CD4-positive, alpha-beta T cell treated with Interleukin-17A for 4 hours (primary cell): ENCODE measurements around the gene AFAP1L2.

Experiments
- DNase-seq: peaks from one replicate; pipeline ENCODE4 v3.0.0-alpha.2; 2020; ENCODE audit warnings: mixed read lengths

Gene AFAP1L2

DNA sequence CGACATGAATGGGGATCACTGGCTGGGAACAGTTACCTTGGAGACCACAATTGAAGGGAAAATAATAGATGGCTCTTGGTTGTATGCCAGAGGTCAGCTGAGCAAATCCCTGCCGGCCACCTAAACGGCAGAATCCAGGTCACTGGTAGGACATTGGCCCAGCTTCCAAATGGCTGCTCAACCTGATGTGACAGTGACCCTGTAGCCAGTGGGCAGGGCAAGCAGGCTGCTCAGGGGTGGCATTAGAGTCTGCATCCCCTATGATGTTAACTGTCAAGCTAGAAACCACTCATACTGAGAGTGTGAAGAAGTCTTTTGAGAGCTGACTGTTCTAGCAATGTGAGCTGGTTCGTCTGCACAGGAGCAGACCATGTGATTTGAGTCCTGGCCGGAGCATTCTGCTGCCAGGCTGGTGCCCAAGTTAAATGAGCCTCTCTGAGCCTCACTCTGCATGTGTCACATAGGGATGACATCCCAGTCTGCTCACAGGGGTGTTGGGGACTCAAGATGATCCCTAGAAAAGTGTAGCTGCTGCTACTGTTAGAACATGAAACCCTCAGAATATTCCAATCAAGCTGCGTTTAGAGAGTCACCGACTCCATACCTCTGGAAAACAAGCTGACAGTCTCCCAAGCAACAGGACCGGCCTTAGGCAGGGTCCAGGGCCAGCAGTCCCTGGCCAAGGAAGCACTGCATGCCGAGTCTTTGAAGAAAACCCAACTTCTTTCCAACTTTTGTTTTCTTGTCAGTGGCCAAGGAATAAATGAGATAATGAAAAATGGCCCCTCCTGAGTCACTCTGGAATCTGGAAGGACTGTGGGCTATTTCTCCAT lies 95.6 kb downstream of the AFAP1L2 start:
- DNase-seq, result no peak

DNA sequence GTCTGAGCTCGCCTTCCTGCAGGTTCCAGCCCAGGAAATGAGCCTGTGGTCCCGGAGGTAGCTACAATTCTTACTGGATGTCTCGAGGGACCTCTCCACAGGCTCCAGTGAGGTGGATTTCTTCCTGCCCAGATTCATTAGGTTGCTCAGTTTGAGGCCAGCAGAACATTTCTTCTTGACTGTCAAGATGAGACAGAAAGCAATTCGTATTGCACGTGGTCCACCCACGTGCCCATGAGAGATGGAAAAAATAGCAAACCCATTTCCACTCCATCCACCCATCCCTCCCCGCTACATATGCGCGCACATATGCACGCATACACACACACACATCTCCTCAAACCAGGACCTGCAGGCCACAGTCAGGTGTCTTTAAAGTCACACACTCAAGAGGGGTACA lies 96.6 kb downstream of the AFAP1L2 start:
- DNase-seq, result no peak

DNA sequence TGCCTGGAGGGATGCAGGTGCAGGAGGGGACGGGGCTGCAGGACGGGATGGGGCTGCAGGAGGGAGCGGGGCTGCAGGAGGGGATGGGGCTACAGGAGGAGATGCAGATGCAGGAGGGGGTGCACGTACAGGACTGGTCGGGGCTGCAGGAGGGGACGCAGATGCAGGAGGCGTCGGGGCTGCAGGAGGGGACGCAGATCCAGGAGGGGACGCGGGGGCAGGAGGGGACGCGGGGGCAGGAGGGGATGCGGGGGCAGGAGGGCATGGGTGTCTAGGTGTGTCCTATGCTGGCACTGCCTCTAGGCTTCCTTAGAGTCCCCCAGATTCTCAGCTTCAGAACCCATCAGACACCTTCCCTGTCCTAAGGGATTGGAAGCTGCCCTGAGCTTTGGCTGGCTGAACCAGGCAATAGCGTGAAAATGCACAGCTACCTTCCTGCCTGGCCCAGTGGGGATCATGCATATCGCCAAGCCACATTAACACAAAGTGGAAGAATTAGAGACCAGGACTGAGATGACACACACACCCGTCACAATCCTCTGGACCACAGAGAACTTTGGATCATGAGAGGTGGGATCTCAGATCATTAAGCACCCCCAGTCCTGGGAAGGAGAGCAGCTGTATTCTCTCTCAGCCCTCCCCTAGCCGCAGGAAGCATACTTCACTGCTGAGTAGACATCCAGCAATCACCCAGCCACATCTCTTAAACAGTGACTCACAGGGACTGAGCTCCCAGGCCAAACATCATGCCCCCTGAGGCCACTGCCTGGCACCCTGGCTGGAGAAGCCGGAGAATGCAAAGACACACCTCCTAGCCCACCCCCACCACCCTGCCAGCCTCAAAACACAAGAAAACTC lies 98.0 kb downstream of the AFAP1L2 start:
- no peak for DNase-seq

DNA sequence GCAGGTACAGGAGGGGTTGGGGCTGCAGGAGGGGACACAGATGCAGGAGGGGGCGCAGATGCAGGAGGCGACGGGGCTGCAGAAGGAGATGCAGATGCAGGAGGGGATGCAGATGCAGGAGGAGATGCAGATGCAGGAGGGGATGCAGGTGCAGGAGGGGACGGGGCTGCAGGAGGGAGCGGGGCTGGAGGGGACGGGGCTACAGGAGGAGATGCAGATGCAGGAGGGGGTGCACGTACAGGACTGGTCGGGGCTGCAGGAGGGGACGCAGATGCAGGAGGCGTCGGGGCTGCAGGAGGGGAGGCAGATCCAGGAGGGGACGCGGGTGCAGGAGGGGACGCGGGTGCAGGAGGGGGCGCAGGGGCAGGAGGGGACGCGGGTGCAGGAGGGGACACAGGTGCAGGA lies 98.8 kb downstream of the AFAP1L2 start:
- no peak for DNase-seq

DNA sequence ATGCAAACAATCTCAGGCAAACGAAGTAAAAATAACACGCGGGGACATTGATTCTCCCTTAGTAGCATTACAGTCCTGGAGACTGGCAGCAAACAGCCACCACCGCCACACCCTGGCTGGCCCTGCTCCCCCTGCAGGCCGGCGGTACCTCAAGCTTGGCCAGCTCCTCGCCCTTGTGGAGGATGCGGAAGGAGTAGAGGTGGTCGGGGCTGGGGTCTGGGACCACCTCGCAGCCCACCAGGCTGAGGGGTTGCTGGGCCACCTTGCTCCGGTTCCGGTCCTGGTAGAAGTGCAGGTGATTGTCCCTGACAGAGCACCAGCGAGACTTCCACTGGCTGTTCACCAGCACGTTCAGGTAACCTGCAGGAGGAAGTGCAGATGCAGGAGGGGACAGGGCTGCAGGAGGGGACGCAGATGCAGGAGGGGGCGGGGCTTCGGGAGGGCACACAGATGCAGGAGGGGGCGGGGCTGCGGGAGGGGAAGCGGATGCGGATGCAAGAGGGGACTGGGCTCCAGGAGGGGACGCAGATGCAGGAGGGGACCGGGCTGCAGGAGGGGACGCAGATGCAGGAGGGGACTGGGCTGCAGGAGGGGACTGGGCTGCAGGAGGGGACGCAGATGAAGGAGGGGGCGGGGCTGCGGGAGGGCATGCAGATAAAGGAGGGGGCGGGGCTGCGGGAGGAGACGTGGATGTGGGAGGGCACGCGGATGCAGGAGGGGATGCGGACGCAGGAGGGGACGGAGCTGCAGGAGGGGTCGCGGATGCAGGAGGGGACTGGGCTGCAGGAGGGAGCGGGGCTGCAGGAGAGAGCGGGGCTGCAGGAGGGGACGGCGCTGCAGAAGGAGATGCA lies 99.5 kb downstream of the AFAP1L2 start:
- peak; percentile 89 for DNase-seq

DNA sequence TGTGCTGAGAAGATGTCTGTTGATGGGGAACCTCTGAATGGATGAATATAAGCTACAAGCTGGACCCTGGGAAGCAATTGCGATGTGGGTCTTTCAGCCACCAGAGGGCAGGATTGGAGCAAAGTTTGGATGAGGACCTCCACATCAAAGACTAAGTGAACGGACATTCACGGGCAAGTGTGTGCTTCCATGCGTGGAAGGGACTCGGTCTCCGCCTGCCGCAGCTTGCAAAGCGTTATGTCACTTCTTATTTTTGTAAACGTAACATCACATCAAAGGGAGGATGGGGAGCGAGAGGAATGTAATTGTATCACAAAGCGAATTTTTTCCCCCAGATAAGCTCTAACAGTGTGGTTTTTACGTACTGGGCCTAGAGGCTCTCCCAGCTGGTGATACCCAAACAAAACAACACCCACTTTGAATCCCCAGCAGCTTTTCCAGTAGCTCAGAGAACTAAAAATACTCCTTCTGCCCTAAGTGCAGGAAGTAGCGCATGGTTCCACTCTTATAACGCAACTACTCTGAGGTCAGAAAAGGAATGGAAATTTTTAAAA lies 100.2 kb downstream of the AFAP1L2 start:
- DNase-seq, result peak; percentile 78

DNA sequence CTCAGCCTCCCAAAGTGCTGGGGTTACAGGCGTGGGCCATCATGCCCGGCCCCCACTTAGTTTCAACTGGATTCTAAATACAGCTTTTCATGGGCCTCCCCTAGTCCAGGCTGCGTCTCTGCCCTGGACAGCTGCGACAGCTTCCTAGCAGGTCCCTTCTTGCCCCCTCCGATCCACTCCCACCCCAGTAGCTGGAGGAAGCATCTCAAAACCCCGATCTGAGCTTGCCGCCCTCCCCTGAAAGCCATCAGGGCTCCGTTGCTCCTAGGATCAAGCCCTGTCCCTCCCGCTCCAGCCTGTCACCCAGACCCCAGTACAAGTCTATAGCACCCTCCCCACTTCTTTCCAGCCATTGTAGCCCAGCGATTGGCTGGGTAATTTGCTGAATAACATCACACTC lies 100.7 kb downstream of the AFAP1L2 start:
- no peak for DNase-seq

DNA sequence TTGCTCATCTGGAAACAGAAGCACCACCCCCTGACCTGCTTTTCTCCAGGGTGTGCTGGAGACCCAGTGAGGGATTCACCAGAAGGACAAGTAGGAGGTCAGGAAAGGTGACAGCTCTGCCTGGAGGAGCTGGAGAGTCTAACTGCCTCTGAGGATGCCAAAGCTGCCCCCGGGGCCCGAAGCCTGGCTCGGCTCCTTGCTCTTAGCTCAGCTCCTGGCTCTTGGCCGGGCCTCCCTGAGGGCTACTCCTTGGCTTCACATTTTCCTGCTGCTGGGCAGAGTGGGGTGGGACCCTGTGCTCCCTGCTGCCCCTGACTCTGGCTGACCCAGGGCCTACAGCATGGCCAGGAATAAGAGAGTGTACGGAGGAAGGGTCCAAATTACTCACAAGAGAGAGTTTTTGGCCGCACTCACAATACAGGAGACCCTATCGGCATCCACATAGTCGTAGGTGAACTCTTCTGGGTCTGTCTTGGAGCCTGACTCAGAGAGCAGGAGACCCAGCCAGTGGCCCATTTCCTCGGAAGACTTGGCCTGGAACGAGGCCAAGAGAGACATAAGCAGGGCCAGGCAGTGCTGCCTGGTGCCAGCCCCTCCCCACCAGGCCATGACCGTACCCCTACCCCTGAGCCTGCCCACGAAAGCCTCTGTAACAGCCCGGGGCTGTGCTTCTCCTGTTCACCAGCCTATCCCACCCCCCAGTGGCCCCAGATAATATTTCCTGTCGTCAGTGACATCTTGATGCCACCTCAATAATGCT lies 102.2 kb downstream of the AFAP1L2 start:
- no peak for DNase-seq

DNA sequence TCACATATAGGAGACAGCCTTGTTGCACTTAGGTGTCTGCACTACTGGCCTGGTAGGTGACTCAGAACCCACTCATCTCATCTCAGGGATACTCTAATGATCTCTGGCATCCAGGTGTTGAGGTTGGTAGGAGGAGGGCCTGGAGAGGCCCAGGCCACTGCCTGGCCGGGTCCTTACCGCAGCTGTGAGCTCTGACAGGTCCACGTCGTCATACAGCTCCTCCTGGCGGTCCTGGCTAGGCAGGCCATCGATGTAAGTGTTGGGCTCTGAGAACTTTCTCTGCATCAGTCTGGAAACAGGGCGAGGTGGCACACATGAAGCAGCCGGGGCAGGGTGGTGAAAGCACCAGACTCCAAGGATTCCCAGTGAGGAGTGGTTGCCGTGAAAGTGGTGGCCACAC lies 103.1 kb downstream of the AFAP1L2 start:
- DNase-seq, result no peak

DNA sequence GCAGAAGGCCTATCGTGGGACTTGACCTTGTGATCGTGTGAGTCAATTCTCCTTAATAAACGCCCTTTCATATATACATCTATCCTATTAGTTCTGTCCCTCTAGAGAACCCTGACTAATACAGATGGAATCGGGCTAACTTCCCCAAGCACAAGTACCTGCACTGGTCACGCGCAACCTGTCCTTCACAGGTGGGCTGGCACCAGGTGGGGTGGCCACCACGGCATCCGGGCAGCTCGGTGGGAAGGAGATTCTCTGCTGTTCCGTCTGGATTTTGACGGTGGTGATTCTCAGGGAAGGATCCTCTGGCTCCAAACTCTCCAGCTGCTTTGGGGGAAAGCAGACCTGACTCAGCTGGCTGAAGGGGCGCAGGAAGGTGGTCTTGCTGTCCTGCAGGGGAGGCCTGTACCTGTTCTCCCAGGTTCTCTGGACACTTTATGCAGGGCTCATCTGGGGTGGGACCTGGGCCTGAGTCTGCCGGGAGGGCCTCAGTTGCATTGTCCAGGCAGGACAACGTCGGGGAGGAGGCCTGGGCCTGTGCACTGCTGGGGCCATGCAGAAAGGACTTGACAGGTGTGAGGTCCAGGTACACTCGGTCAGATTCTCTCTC lies 104.2 kb downstream of the AFAP1L2 start:
- no peak for DNase-seq

DNA sequence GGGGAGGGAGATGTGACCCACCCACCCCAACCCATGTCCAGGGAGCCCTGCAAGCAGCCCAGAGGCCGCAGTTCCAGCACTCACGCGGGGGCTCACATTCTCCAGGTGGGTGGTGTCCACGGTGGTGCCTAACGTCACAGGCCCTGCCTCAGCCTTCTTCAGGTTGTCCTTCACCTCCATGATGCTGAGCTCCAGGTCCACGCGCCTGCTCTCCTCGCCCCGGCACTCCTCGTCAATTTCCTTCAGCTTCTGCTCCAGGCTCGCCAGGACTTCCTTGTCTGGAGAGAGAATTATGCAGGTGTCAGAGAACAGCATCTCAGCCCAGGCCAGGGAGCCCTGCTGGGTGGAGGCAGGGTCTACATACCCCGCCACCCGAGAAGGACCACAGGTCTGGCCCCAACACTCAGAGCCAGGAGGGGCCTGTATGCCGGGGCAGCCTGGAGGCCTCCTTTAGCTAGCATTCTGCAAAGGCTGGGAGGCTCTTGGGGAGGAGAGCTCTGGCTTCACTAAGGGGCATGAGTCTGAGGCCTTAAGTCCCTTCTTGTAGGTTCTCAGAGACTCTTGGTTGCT lies 107.1 kb downstream of the AFAP1L2 start:
- DNase-seq, result no peak

DNA sequence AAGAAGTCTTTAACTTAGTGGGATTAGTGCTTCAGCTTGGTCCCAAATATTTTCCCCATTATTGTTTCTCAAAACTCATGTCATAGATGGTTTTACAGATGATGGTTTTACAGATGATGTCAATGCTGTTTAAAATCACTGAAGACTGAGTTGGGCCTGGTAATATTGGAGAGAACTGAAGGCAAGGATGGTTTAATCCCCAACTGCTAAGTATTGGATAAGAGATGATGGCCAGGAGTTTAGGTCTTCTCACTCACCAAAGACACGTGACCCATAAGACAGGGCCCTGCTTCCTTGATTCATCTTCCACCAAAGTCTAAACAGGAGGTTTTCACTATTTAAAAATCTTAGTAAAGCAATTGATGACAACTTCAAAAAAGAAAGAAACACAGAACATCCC lies 108.9 kb downstream of the AFAP1L2 start:
- no peak for DNase-seq

DNA sequence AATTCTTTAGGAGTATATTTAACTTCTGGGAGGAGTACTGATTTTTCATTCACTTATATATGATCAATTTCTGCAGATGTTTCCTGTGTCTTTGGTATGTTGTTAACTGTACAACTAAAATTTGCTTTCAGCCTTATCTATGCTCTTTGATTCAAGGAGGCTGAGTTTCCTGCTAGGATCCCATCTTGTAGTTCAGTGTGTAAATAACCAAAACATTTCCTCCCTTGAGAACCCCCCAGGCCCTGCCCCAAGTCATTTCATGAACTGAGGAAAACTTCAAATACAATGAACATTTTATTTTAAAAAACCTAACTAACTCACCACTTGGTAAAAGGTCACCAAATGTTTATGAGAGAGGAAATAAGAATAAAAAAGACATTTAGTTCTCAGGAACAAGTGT lies 109.8 kb downstream of the AFAP1L2 start:
- DNase-seq, result no peak

DNA sequence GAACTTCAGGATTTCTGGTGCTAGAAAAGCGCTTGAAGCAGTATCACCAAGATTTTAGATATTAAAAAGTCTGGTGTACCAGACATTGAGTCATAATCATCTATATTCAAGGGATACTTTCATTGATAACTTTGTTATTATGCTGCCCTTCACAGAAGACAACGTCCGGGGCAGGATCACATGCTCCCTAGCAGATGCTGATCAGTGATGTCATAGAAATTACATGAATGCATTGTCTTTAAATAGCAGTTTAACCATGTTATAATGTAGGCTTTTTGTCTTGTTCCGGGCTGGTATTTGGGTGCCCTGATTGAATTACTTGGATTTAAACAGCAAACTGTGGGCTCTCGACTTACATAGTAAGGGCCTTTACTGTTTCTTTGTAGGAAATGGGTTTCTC lies 111.2 kb downstream of the AFAP1L2 start:
- no peak for DNase-seq

DNA sequence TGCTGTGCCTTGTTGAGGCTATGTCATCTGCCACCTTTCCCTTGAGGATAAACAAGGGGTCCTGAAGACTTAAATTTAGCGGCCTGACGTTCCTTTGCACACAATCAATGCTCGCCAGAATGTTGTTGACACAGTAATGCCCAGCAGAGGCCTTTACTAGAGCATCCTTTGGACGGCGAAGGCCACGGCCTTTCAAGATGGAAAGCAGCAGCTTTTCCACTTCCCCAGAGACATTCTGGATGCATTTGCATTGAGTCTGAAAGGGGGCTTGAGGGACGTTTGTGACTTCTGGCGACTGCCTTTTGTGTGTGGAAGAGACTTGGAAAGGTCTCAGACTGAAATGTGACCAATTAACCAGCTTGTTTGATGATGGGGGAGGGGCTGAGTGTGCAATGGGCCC lies 112.8 kb downstream of the AFAP1L2 start:
- no peak for DNase-seq

DNA sequence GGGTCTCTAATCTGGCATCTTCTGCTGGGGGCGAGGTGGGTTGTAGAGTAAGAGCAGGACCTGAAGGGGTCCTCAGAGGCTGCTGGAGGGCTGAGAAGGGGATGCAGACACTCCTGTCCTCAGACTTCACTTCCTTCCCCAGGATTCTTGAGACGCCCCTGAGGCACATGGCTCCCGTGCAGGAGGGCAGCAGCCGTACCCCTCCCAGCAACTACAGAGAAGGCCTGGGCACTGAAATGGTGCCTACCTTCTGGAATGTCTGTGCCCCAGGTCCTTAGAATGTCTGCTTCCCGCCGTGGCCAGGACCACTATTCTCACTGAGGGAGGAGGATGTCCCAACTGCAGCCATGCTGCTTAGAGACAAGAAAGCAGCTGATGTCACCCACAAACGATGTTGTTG lies 113.2 kb downstream of the AFAP1L2 start:
- DNase-seq, result no peak

DNA sequence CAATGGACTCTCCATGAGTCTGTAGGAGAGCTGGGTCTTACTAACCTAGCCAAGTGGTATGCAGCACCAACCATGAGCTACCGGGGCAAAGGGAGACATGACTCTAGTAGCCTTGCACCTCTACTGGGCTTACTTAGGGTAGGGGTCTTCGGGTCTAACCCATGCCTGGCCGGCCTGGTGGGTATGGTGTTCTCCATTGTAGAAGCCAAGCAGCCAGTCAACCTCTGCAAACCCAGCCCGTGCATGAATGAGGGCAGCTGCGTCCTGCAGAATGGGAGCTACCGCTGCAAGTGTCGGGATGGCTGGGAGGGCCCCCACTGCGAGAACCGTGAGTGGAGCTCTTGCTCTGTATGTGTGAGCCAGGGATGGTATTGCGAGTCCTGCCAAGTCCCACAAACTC lies 114.3 kb downstream of the AFAP1L2 start:
- DNase-seq, result no peak

DNA sequence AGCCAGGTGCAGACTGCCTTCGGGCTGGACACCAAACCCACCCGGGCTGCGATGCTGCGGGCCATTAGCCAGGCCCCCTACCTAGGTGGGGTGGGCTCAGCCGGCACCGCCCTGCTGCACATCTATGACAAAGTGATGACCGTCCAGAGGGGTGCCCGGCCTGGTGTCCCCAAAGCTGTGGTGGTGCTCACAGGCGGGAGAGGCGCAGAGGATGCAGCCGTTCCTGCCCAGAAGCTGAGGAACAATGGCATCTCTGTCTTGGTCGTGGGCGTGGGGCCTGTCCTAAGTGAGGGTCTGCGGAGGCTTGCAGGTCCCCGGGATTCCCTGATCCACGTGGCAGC lies 115.2 kb downstream of the AFAP1L2 start:
- no peak for DNase-seq

DNA sequence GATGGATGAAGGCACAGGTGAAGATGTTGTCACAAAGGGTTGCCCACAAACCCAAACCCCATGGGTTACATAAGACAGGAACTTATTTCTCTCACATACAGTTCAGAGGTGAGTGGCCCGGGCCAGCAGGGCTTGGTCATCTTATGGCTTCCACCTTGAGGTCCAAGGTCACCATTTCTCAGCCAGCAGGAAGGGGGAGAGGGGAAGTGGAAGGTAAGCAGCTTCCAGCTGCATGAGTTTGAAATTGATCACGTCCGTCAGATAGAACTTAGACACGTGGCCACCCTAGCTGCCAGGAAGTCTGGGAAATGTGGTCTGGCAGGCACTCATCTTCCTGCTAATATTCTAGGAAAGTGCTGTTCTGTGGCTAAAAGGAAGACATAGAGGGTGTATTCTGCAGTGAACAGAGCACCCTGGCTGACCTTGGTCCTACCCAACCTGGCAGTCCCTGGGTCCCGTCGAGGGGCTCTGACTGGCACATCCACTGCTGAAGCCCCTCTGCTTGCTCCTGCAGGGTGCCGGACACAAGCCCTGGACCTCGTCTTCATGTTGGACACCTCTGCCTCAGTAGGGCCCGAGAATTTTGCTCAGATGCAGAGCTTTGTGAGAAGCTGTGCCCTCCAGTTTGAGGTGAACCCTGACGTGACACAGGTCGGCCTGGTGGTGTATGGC lies 115.7 kb downstream of the AFAP1L2 start:
- DNase-seq, result no peak

DNA sequence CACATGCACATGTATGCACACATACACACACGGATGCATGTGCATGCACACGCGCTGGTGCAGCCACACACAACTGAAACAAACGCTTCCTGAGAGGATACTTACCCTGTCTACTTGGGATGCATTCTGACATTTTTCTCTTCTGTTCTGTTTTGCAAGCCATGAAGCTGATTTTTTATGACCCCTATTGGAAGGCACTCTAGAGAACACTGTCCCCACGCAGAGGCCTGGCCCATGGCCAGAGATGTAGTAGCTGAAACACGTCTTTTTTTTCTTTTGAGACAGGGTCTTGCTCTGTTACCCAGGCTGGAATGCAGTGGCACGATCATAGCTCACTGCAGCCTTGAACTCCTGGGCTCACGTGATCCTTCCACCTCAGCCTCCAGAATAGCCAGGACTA lies 117.4 kb downstream of the AFAP1L2 start:
- DNase-seq, result no peak

DNA sequence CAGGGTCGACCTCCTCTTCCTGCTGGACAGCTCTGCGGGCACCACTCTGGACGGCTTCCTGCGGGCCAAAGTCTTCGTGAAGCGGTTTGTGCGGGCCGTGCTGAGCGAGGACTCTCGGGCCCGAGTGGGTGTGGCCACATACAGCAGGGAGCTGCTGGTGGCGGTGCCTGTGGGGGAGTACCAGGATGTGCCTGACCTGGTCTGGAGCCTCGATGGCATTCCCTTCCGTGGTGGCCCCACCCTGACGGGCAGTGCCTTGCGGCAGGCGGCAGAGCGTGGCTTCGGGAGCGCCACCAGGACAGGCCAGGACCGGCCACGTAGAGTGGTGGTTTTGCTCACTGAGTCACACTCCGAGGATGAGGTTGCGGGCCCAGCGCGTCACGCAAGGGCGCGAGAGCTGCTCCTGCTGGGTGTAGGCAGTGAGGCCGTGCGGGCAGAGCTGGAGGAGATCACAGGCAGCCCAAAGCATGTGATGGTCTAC lies 118.3 kb downstream of the AFAP1L2 start:
- no peak for DNase-seq
